SU-DHL-6 (cell line): Measurements from ENCODE around the gene NOS3.

Experiments
- H2AFZ ChIP-seq: fragments of 200-600 bp; sonication (generic); 2 replicates; pipeline ENCODE4 v1.6.1; 2014; ENCODE audit warnings: low read depth, mild to moderate bottlenecking, moderate library complexity, mixed read lengths, antibody characterized with exemption, low read length; ENCODE audit not compliant: severe bottlenecking
- H3F3A ChIP-seq: fragments of 200-600 bp; shearing (Covaris generic); 2 replicates; pipeline ENCODE4 v1.6.0; 2016; ENCODE audit warnings: antibody characterized with exemption, mild to moderate bottlenecking; ENCODE audit not compliant: insufficient read depth
- H3K27ac ChIP-seq: fragments of 200-600 bp; sonication (generic); 2 replicates; pipeline ENCODE4 v1.5.1; 2016; ENCODE audit warnings: low read depth, mild to moderate bottlenecking, low read length, moderate library complexity, mixed read lengths
- H3K27me3 ChIP-seq: fragments of 200-600 bp; sonication (generic), shearing (Covaris generic); 2 replicates; pipeline ENCODE4 v1.6.0; 2014; ENCODE audit warnings: mild to moderate bottlenecking, low read length
- H3K36me3 ChIP-seq: fragments of 200-600 bp; sonication (generic); 2 replicates; pipeline ENCODE4 v1.6.1; 2014; ENCODE audit warnings: mild to moderate bottlenecking, low read length, mixed read lengths
- H3K4me2 ChIP-seq: fragments of 300-600, 200-600 bp; shearing (Covaris generic), sonication (generic); 2 replicates; pipeline ENCODE4 v1.6.0; 2014; ENCODE audit warnings: low read length, low read depth, mild to moderate bottlenecking; ENCODE audit not compliant: poor library complexity, severe bottlenecking
- H3K4me3 ChIP-seq: fragments of 200-600 bp; sonication (generic); 2 replicates; pipeline ENCODE4 v1.5.1; 2014; ENCODE audit warnings: antibody characterized with exemption, low read length, mild to moderate bottlenecking, mixed read lengths; ENCODE audit not compliant: insufficient read depth, poor library complexity, severe bottlenecking
- H3K79me2 ChIP-seq: fragments of 200-600 bp; sonication (generic); 2 replicates; pipeline ENCODE4 v1.6.1; 2014; ENCODE audit warnings: mild to moderate bottlenecking, low read length, moderate library complexity; ENCODE audit not compliant: insufficient read depth
- H3K9ac ChIP-seq: fragments of 200-600 bp; sonication (generic); 2 replicates; pipeline ENCODE4 v1.7.0; 2014; ENCODE audit warnings: mild to moderate bottlenecking, low read length
- H3K9me2 ChIP-seq: fragments of 200-600 bp; sonication (generic); replicated peaks from 2 replicates; pipeline ENCODE4 v1.6.1; 2014; ENCODE audit warnings: low read length; ENCODE audit not compliant: insufficient read depth
- H3K9me3 ChIP-seq: fragments of 200-600 bp; sonication (generic); 2 replicates; pipeline ENCODE4 v1.6.1; 2014; ENCODE audit warnings: low read length, mixed read lengths; ENCODE audit not compliant: insufficient read depth
- H4K20me1 ChIP-seq: fragments of 200-600 bp; sonication (generic); 2 replicates; pipeline ENCODE4 v1.6.1; 2014; ENCODE audit warnings: low read depth, mild to moderate bottlenecking, antibody characterized with exemption, low read length, moderate library complexity, mixed read lengths
- EZH2phosphoT487 ChIP-seq: fragments of 200-600 bp; sonication (generic), shearing (Covaris generic); conservative IDR thresholded peaks from 2 replicates; pipeline ENCODE4 v1.6.1; 2018; ENCODE audit warnings: mild to moderate bottlenecking, antibody characterized with exemption, low read length, moderate library complexity, mixed read lengths
- TF ChIP-seq, protein P1 (sequence below): fragments of 200-600 bp; sonication (generic); IDR thresholded peaks from one replicate; pipeline ENCODE4 v1.5.1; 2017; ENCODE audit warnings: antibody characterized with exemption, mild to moderate bottlenecking, low read length, moderate library complexity; ENCODE audit not compliant: insufficient read depth, poor library complexity, severe bottlenecking

Gene NOS3

DNA sequence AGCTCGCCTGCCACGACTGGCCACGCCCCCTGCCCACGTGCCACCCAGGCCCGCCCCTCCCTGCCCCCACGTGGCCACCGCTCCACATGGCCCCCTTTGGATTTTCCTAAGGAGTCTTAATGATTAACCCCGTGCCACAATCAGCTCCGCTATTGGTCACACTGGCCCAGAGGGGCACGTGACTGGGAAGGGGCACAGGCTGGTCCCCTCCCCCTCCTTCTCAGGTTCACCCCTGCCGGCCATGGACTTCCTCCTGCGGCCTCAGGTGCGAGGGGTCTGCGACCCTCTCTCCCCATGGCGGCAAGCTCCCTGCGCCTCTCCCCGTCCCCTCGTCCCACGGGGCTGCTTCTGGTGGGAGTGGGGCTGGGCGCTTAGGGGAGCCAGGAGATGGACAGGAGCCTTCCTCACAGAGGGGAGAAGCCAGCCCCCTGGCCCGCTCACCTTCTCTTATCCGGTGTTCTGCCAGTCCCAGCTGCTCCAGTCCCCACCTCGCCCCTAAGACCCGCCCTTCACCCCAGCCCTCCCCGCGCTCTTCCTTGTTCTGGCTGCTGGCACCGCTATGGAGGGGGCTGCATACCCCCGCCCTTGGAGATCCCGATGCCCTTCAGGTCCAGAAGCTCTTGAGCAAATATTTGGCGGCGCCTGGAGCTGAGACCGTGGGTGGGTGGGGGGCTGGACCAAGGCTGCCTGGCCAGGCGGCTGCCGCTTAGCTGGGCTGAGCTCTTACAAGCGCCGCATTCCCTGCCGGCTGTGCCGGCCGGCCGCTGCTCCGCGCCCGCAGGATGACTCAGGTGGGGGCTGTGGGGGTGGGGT lies 71.8 kb downstream of the NOS3 start:
- TF ChIP-seq EZH2phosphoT487: no peak
- TF ChIP-seq, protein P1, sequence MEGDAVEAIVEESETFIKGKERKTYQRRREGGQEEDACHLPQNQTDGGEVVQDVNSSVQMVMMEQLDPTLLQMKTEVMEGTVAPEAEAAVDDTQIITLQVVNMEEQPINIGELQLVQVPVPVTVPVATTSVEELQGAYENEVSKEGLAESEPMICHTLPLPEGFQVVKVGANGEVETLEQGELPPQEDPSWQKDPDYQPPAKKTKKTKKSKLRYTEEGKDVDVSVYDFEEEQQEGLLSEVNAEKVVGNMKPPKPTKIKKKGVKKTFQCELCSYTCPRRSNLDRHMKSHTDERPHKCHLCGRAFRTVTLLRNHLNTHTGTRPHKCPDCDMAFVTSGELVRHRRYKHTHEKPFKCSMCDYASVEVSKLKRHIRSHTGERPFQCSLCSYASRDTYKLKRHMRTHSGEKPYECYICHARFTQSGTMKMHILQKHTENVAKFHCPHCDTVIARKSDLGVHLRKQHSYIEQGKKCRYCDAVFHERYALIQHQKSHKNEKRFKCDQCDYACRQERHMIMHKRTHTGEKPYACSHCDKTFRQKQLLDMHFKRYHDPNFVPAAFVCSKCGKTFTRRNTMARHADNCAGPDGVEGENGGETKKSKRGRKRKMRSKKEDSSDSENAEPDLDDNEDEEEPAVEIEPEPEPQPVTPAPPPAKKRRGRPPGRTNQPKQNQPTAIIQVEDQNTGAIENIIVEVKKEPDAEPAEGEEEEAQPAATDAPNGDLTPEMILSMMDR: no peak
- Histone ChIP-seq H4K20me1 (no peaks in the 10 kb centered on the region), H3F3A (peaks cover 8% of the 10 kb centered on the region), H2AFZ (no peak overlapping the region), H3K79me2 (peaks cover 27% of the 10 kb centered on the region), H3K4me3 (no peak overlapping the region), H3K9me3 (no peaks in the 10 kb centered on the region), H3K9ac (no peak overlapping the region), H3K9me2 (no peaks in the 10 kb centered on the region), H3K4me2 (no peak overlapping the region), H3K36me3 (no peaks in the 10 kb centered on the region), H3K27ac (no peak overlapping the region), H3K27me3 (no peaks in the 10 kb centered on the region)

DNA sequence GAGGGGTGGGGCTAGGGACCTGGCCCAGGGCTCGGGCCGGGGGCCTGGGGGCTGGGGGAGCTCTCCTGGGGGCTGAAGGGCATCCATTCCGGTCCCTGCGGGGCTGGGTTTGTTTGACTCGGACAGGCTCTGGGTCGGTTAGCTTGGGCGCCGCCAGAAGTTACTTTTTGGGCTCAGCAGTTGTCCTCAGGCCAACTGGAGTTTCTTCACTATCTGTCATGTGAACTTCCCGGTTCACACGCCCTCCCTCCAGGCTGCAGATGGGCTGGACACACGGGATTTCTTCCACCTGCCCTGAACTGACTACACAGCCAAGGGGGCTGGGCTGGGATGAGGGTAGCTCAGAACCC lies 72.4 kb downstream of the NOS3 start:
- Histone ChIP-seq H3K27ac (no peak overlapping the region), H4K20me1 (no peaks in the 10 kb centered on the region), H3K4me3 (no peak overlapping the region), H3K4me2 (no peak overlapping the region), H3K27me3 (no peaks in the 10 kb centered on the region), H3F3A (peaks cover 8% of the 10 kb centered on the region), H2AFZ (no peak overlapping the region), H3K79me2 (peaks cover 27% of the 10 kb centered on the region), H3K9me2 (no peaks in the 10 kb centered on the region), H3K36me3 (no peaks in the 10 kb centered on the region), H3K9me3 (no peaks in the 10 kb centered on the region), H3K9ac (no peak overlapping the region)
- TF ChIP-seq EZH2phosphoT487: no peak
- TF ChIP-seq, protein P1: no peak
